ENCODE data around the gene CNTN4. TPM values are rescaled to one million over a fixed set of nuclear protein-coding genes. Genes with fewer than 3 reads are reported as not detected.

Gene CNTN4
- total RNA-seq, 1 donor from 2014 or later, result 16.5 TPM

DNA sequence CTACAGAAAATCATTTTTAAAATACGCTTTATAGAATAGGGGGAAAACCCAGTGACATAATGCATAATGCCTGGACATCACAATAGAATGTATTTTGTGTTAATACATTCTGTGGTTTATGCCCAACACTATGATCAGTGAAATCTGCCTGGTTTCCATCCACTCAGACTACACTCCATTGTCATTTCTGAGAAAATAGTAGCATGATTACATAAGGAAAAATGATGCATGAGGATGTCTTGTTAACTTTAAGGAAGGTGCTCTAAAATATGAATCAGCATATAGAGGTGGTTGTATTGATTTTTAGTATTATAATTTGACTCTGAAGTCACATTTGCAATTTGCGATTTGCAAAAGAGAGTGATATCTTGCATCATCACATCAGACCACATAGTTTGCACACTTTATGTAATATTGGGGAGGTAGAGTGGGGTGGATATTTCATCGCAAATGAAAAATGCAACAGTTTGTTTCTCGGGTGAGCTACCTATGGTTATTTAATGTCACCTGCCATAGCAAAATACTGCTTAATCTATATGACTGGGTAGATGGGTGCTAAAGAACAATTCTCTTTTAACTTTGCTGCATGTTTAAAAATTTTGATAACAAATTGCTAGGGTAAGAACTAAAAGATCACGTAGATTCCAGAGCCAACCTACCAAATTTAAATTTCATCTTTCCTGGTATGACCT is 607.6 kb downstream of the CNTN4 start:
- no peaks in the 10 kb centered on the region for H3K36me3 ChIP-seq (ENCODE audit: control insufficient read depth, insufficient read depth, low read length)
- no peaks in the 10 kb centered on the region for H3K27me3 ChIP-seq (ENCODE audit: control insufficient read depth, insufficient read depth, low read length)
- TF ChIP-seq, protein P1, sequence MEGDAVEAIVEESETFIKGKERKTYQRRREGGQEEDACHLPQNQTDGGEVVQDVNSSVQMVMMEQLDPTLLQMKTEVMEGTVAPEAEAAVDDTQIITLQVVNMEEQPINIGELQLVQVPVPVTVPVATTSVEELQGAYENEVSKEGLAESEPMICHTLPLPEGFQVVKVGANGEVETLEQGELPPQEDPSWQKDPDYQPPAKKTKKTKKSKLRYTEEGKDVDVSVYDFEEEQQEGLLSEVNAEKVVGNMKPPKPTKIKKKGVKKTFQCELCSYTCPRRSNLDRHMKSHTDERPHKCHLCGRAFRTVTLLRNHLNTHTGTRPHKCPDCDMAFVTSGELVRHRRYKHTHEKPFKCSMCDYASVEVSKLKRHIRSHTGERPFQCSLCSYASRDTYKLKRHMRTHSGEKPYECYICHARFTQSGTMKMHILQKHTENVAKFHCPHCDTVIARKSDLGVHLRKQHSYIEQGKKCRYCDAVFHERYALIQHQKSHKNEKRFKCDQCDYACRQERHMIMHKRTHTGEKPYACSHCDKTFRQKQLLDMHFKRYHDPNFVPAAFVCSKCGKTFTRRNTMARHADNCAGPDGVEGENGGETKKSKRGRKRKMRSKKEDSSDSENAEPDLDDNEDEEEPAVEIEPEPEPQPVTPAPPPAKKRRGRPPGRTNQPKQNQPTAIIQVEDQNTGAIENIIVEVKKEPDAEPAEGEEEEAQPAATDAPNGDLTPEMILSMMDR (IDR thresholded peaks at IDR 0.05; ENCODE audit: insufficient read depth, low read length, poor library complexity, severe bottlenecking), result no peak
- no peak overlapping the region for H3K4me3 ChIP-seq (ENCODE audit: low read depth, low read length)
- no peak for DNase-seq (ENCODE audit: low read depth)

DNA sequence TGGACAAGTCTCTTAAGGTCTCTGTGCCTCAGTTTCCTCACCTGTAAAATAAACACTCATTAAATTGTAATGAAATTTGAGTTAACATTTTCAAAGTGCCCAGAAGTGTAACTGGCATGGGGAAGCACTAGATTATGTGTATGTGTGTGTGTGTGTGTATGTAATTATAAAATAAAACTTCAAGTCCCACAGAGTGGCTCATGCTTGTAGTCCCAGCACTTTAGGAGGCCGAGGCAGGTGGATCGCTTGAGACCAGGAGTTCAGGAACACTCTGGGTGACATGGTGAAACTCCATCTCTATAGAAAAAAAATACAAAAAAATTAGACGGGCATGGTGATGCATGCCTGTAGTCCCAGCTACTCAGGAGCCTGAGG is 608.2 kb downstream of the CNTN4 start:
- H3K36me3 ChIP-seq (ENCODE audit: control insufficient read depth, insufficient read depth, low read length), result no peaks in the 10 kb centered on the region
- H3K4me3 ChIP-seq (ENCODE audit: low read depth, low read length), result no peak overlapping the region
- no peaks in the 10 kb centered on the region for H3K27me3 ChIP-seq (ENCODE audit: control insufficient read depth, insufficient read depth, low read length)
- DNase-seq (ENCODE audit: low read depth), result no peak
- TF ChIP-seq, protein P1 (IDR thresholded peaks at IDR 0.05; ENCODE audit: insufficient read depth, low read length, poor library complexity, severe bottlenecking), result no peak

DNA sequence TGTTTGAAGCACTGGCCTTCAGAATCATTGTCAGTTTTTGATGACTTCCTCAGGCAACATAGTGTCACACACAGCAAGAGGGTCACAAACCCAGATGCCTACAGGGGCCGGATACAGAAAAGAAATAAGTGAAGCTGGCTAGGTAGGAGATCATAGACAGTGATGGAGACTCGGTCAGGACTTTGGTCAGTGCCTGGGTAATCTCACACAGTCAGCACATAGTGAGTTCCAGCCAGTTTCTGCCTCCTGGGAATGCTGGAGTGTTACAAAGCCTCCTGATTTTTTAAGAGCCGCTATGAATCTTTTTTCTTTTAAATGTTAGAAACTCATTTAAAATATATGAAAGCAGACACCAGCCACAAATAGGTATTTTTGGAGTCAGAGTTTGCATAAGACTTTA is 612.4 kb downstream of the CNTN4 start:
- H3K4me3 ChIP-seq (ENCODE audit: low read depth, low read length), result no peak overlapping the region
- TF ChIP-seq, protein P1 (IDR thresholded peaks at IDR 0.05; ENCODE audit: insufficient read depth, low read length, poor library complexity, severe bottlenecking), result no peak
- DNase-seq (ENCODE audit: low read depth), result no peak
- no peaks in the 10 kb centered on the region for H3K36me3 ChIP-seq (ENCODE audit: control insufficient read depth, insufficient read depth, low read length)
- H3K27me3 ChIP-seq (ENCODE audit: control insufficient read depth, insufficient read depth, low read length), result no peaks in the 10 kb centered on the region

DNA sequence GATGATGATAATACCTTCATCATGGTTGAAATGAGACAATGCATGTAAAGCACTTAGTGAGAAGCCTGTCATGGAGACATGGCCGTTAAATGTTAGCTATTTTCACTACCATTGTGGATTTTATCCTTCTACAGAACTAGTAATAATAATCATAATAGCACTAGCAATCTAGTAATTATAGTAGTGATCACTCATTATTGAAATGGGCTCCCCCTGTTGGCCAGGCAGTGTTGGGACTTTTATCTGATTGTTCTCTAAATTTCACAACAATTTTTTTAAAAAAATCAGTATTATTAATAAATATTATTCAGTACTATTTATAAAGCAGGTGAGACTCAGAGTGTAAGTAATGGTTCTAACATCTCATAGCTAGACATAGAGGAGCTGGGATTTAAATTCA is 615.3 kb downstream of the CNTN4 start:
- TF ChIP-seq, protein P1 (IDR thresholded peaks at IDR 0.05; ENCODE audit: insufficient read depth, low read length, poor library complexity, severe bottlenecking), result peak; percentile 36
- no peak for DNase-seq (ENCODE audit: low read depth)
- Histone ChIP-seq H3K27me3 (ENCODE audit: control insufficient read depth, insufficient read depth, low read length) (no peaks in the 10 kb centered on the region), H3K36me3 (ENCODE audit: control insufficient read depth, insufficient read depth, low read length) (no peaks in the 10 kb centered on the region), H3K4me3 (ENCODE audit: low read depth, low read length) (no peak overlapping the region)

DNA sequence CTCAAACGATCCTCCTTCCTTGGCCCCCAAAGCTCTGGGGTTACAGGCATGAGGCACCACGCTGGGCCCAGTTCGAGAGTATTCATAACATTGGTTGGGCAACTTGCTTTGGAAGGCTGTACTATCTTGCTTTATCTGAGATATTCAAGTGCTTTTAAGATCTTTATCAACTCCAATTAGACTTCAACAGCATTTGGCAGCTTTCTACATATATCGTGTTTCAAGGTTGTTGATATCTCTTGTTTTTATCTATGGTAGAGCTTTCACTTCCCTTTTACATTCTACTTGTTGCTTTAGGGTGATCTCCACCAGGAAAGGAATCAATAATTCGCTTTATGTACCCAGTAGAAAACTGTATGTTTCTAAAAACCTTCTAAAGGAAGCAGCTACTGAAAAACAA is 616.2 kb downstream of the CNTN4 start:
- TF ChIP-seq, protein P1 (IDR thresholded peaks at IDR 0.05; ENCODE audit: insufficient read depth, low read length, poor library complexity, severe bottlenecking), result no peak
- Histone ChIP-seq H3K4me3 (ENCODE audit: low read depth, low read length) (no peak overlapping the region), H3K27me3 (ENCODE audit: control insufficient read depth, insufficient read depth, low read length) (no peaks in the 10 kb centered on the region), H3K36me3 (ENCODE audit: control insufficient read depth, insufficient read depth, low read length) (no peaks in the 10 kb centered on the region)
- no peak for DNase-seq (ENCODE audit: low read depth)

GRCh38 chr3:2727101-2727500 is 628.4 kb downstream of the CNTN4 start:
- H3K36me3 ChIP-seq (ENCODE audit: control insufficient read depth, insufficient read depth, low read length), result no peaks in the 10 kb centered on the region
- TF ChIP-seq, protein P1 (IDR thresholded peaks at IDR 0.05; ENCODE audit: insufficient read depth, low read length, poor library complexity, severe bottlenecking), result no peak
- H3K4me3 ChIP-seq (ENCODE audit: low read depth, low read length), result no peak overlapping the region
- no peaks in the 10 kb centered on the region for H3K27me3 ChIP-seq (ENCODE audit: control insufficient read depth, insufficient read depth, low read length)
- no peak for DNase-seq (ENCODE audit: low read depth)

Data from kidney epithelial cell (primary cell).